Retinal pigment epithelial cell (primary cell): Measurements from ENCODE around the gene DDX23.

Experiments used
- DNase-seq: peaks from one replicate; pipeline ENCODE4 v3.0.0-alpha.2; 2010; ENCODE audit warnings: low read depth
- H3K4me3 ChIP-seq: 2 replicates; pipeline ENCODE4 v1.5.1; 2011; ENCODE audit warnings: mild to moderate bottlenecking, low read length, control low read depth, moderate library complexity
- CTCF ChIP-seq: conservative IDR thresholded peaks from 2 replicates; pipeline ENCODE4 v1.5.1; 2011; ENCODE audit warnings: low read depth, low read length, control low read depth, inconsistent platforms

DDX23 gene

GRCh38 chr12:48793696-48794095 lies 58.3 kb downstream of the DDX23 start:
- H3K4me3 ChIP-seq: no peak overlapping the region
- DNase-seq: no peak
- TF ChIP-seq CTCF: no peak

- peak overlapping the region; percentile 81 for H3K4me3 ChIP-seq
- TF ChIP-seq CTCF: no peak
- no peak for DNase-seq
Measured at GRCh38 chr12:48789858-48790326, 62.1 kb downstream of the DDX23 start.

GRCh38 chr12:48788854-48789775 lies 62.8 kb downstream of the DDX23 start, which contains the start of gene ADCY6:
TSS of gene ADCY6 (minus strand) at chr12:48789089. CDS start at chr12:48783434, 5,655 bp downstream.
- DNase-seq: peak; percentile 18
- TF ChIP-seq CTCF: no peak
- peak within 1 kb of the TSS; percentile 81 for H3K4me3 ChIP-seq

- peak overlapping the region; percentile 81 for H3K4me3 ChIP-seq
- no peak for DNase-seq
- TF ChIP-seq CTCF: no peak
Measured at GRCh38 chr12:48788524-48788853, 63.5 kb downstream of the DDX23 start.

GRCh38 chr12:48787791-48788523 lies 64.0 kb downstream of the DDX23 start:
- H3K4me3 ChIP-seq: peak overlapping the region; percentile 81
- no peak for TF ChIP-seq CTCF
- DNase-seq: no peak

- DNase-seq: no peak
- no peak for TF ChIP-seq CTCF
- H3K4me3 ChIP-seq: peak overlapping the region; percentile 81
Measured at GRCh38 chr12:48786591-48787544, 65.1 kb downstream of the DDX23 start.
